Tibial nerve (tissue), 4 donors: ENCODE data around the gene PAK4. TPM values are rescaled to one million over a fixed set of nuclear protein-coding genes. Genes with fewer than 3 reads are reported as not detected.
A peak's percentile ranks its signal among the peaks of the same experiment; 100 is the strongest.

Experiments
- DNase-seq, 2 donors: peaks; one replicate each; pipeline ENCODE4 v3.0.0-alpha.2; 2019; ENCODE audit warnings: low spot score in 2 of 2
- H3K27ac ChIP-seq, 4 donors: fragments of 200-600 bp; sonication (generic) in 3 of 4; one replicate each; pipeline ENCODE4 v1.5.1; 2017 to 2019; ENCODE audit warnings: mild to moderate bottlenecking in 1 of 4
- H3K27me3 ChIP-seq, 2 donors: fragments of 200-600 bp; sonication (generic) in 1 of 2; one replicate each; pipeline versions ENCODE4 v1.5.1 to v1.6.0; 2017 to 2019
- H3K36me3 ChIP-seq, 3 donors: fragments of 200-600 bp; sonication (generic); one replicate each; pipeline ENCODE4 v1.5.1; 2018 to 2019
- H3K4me1 ChIP-seq, 4 donors: fragments of 200-600 bp; sonication (generic) in 3 of 4; one replicate each; pipeline ENCODE4 v1.5.1; 2017 to 2019
- H3K4me3 ChIP-seq, 4 donors: fragments of 200-600 bp; sonication (generic) in 3 of 4; one replicate each; pipeline ENCODE4 v1.5.1; 2017 to 2019; ENCODE audit warnings: mild to moderate bottlenecking in 1 of 4, moderate library complexity in 1 of 4
- H3K9me3 ChIP-seq, 4 donors: fragments of 200-600 bp; sonication (generic) in 3 of 4; one replicate each; pipeline ENCODE4 v1.5.1; 2017 to 2019
- CTCF ChIP-seq, 5 experiments: fragments of 200-600 bp in 3 of 5; fragments of 450-650 bp in 2 of 5; sonication (generic) in 3 of 5; IDR thresholded peaks; one replicate each; pipeline ENCODE4 v1.5.1; 2016 to 2019; ENCODE audit warnings: antibody characterized with exemption in 5 of 5, mild to moderate bottlenecking in 3 of 5, moderate library complexity in 2 of 5
- EP300 ChIP-seq, 2 donors: sonication (generic); formaldehyde crosslinking; IDR thresholded peaks; one replicate each; pipeline ENCODE4 v1.6.1; 2017; ENCODE audit warnings: antibody characterized with exemption in 2 of 2, mild to moderate bottlenecking in 1 of 2
- POLR2A ChIP-seq, 2 donors: fragments of 450-650 bp; IDR thresholded peaks; one replicate each; pipeline ENCODE4 v1.6.1; 2017; ENCODE audit warnings: antibody characterized with exemption in 2 of 2, mild to moderate bottlenecking in 2 of 2, moderate library complexity in 2 of 2
- WGBS, 2 donors: methylation state at CpG; one replicate each; pipeline ENCODE4 v1.1.5; 2018; 5-methylcytosine and 5-hydroxymethylcytosine counted together
- total RNA-seq, 4 donors: library from RNA; depleted of rRNA; stranded (reverse); fragments of >200 nt; gene quantifications; one replicate each; pipeline ENCODE4 v1.1.0, GENCODE V29; 2016

PAK4 gene
- total RNA-seq, 4 donors from 2014 or later: 22.9 to 45.1 (median 32.3) TPM

GRCh38 chr19:39135701-39136100 is 10.1 kb downstream of the PAK4 start:
- H3K4me3 ChIP-seq: no peak overlapping the region
- H3K36me3 ChIP-seq: no peaks in the 10 kb centered on the region
- H3K27me3 ChIP-seq: no peaks in the 10 kb centered on the region
- TF ChIP-seq CTCF (IDR thresholded peaks at IDR 0.05) (no peak), EP300 (IDR thresholded peaks at IDR 0.05) (no peak), POLR2A (IDR thresholded peaks at IDR 0.05) (no peak)
- H3K4me1 ChIP-seq: peaks cover 0 to 82% (median 48%) of the 10 kb centered on the region in 4 donors
- 87 to 90% methylated on average over 13 of the region's 13 CpGs for WGBS, 2 donors
- DNase-seq: no peak
- peak overlapping the region in 1 of 4 donors; percentile 66 for H3K27ac ChIP-seq
- no peaks in the 10 kb centered on the region for H3K9me3 ChIP-seq

- 65 to 69% methylated on average over 12 of the region's 12 CpGs for WGBS, 2 donors
- no peaks in the 10 kb centered on the region for H3K9me3 ChIP-seq
- no peaks in the 10 kb centered on the region for H3K27me3 ChIP-seq
- H3K4me3 ChIP-seq: no peak overlapping the region
- no peak for TF ChIP-seq EP300 (IDR thresholded peaks at IDR 0.05)
- no peak for TF ChIP-seq CTCF (IDR thresholded peaks at IDR 0.05)
- TF ChIP-seq POLR2A (IDR thresholded peaks at IDR 0.05): no peak
- H3K27ac ChIP-seq: peak overlapping the region in 3 of 4 donors; percentile 23 to 66 (median 34)
- DNase-seq: no peak
- no peaks in the 10 kb centered on the region for H3K36me3 ChIP-seq
- H3K4me1 ChIP-seq: peaks cover 0 to 77% (median 41%) of the 10 kb centered on the region in 4 donors
Measured at GRCh38 chr19:39136225-39136940, 10.8 kb downstream of the PAK4 start.

GRCh38 chr19:39137131-39137530 is 11.5 kb downstream of the PAK4 start:
- H3K4me3 ChIP-seq: no peak overlapping the region
- TF ChIP-seq POLR2A (IDR thresholded peaks at IDR 0.05): no peak
- no peak for TF ChIP-seq EP300 (IDR thresholded peaks at IDR 0.05)
- TF ChIP-seq CTCF (IDR thresholded peaks at IDR 0.05): no peak
- H3K27ac ChIP-seq: peak overlapping the region in 3 of 4 donors; percentile 1 to 66 (median 23)
- no peaks in the 10 kb centered on the region for H3K9me3 ChIP-seq
- 54 to 59% methylated on average over 12 of the region's 12 CpGs for WGBS, 2 donors
- H3K36me3 ChIP-seq: no peaks in the 10 kb centered on the region
- no peaks in the 10 kb centered on the region for H3K27me3 ChIP-seq
- DNase-seq: no peak
- peaks cover 0 to 69% (median 34%) of the 10 kb centered on the region in 4 donors for H3K4me1 ChIP-seq

- no peaks in the 10 kb centered on the region for H3K36me3 ChIP-seq
- no peak overlapping the region for H3K4me3 ChIP-seq
- H3K27me3 ChIP-seq: no peaks in the 10 kb centered on the region
- peaks cover 0 to 60% (median 24%) of the 10 kb centered on the region in 4 donors for H3K4me1 ChIP-seq
- H3K27ac ChIP-seq: peak overlapping the region in 2 of 4 donors; percentile 54 to 67
- whole genome bisulfite sequencing, 2 donors: 81% methylated on average over 20 of the region's 20 CpGs
- no peak for TF ChIP-seq POLR2A (IDR thresholded peaks at IDR 0.05)
- TF ChIP-seq CTCF (IDR thresholded peaks at IDR 0.05): no peak
- no peak for TF ChIP-seq EP300 (IDR thresholded peaks at IDR 0.05)
- DNase-seq: no peak
- H3K9me3 ChIP-seq: no peaks in the 10 kb centered on the region
Measured at GRCh38 chr19:39138221-39139211, 12.9 kb downstream of the PAK4 start.
